Ureter (tissue), 1 donor: ENCODE results near the gene MYO5A. TPM values are rescaled to one million over a fixed set of nuclear protein-coding genes. Genes with fewer than 3 reads are reported as not detected.
"Not testable (repeated sequence)": the region's sequence is repeated elsewhere in the genome, so short reads cannot be mapped to it uniquely, and the experiment has no call there.

Source experiments
- DNase-seq: peaks from one replicate; pipeline ENCODE4 v3.0.0-alpha.2; 2020; ENCODE audit warnings: low spot score
- total RNA-seq: library from RNA; stranded (reverse); gene quantifications from one replicate; pipeline ENCODE4 v1.2.4, GENCODE V29; 2023
- donor health status: DM: yes; HTN: yes; CAD: no.

The MYO5A gene
- total RNA-seq, 1 donor from 2014 or later = 25.3 TPM

GRCh38 chr15:52419494-52419893, 109.2 kb downstream of the MYO5A start:
- no peak for DNase-seq

- DNase-seq = no peak
Measured at GRCh38 chr15:52417957-52418356, 110.7 kb downstream of the MYO5A start.

GRCh38 chr15:52417521-52417920, 111.2 kb downstream of the MYO5A start:
- DNase-seq = no peak

- DNase-seq = not testable (repeated sequence)
Measured at GRCh38 chr15:52416566-52416965, 112.1 kb downstream of the MYO5A start.

- no peak for DNase-seq
Measured at GRCh38 chr15:52415628-52416027, 113.1 kb downstream of the MYO5A start.

GRCh38 chr15:52414936-52415335, 113.7 kb downstream of the MYO5A start:
- DNase-seq = no peak

- DNase-seq = no peak
Measured at GRCh38 chr15:52408823-52409222, 119.9 kb downstream of the MYO5A start.

GRCh38 chr15:52407374-52407773, 121.3 kb downstream of the MYO5A start:
- no peak for DNase-seq

- no peak for DNase-seq
Measured at GRCh38 chr15:52406601-52407000, 122.1 kb downstream of the MYO5A start.

- DNase-seq = no peak
Measured at GRCh38 chr15:52405856-52406255, 122.8 kb downstream of the MYO5A start.

- DNase-seq = no peak
Measured at GRCh38 chr15:52397118-52397517, 131.6 kb downstream of the MYO5A start.

GRCh38 chr15:52394118-52394517, 134.6 kb downstream of the MYO5A start:
- DNase-seq = no peak

- no peak for DNase-seq
Measured at GRCh38 chr15:52392008-52392687, 136.5 kb downstream of the MYO5A start.

- DNase-seq = no peak
Measured at GRCh38 chr15:52391069-52391468, 137.6 kb downstream of the MYO5A start.

GRCh38 chr15:52385670-52386069, 143.0 kb downstream of the MYO5A start:
- no peak for DNase-seq

- no peak for DNase-seq
Measured at GRCh38 chr15:52383100-52383588, 145.5 kb downstream of the MYO5A start.

GRCh38 chr15:52382647-52383046, 146.0 kb downstream of the MYO5A start:
- no peak for DNase-seq

- no peak for DNase-seq
Measured at GRCh38 chr15:52379395-52380106, 149.1 kb downstream of the MYO5A start.

GRCh38 chr15:52378746-52379394, 149.8 kb downstream of the MYO5A start:
- no peak for DNase-seq

- no peak for DNase-seq
Measured at GRCh38 chr15:52370010-52370409, 158.7 kb downstream of the MYO5A start.

GRCh38 chr15:52369455-52369854, 159.2 kb downstream of the MYO5A start:
- DNase-seq = no peak

- DNase-seq = no peak
Measured at GRCh38 chr15:52369030-52369429, 159.7 kb downstream of the MYO5A start.

GRCh38 chr15:52368402-52368801, 160.3 kb downstream of the MYO5A start:
- DNase-seq = no peak
